Right atrium auricular region (tissue), 2 donors: Measurements from ENCODE around the gene MAPKAPK3. TPM values are rescaled to one million over a fixed set of nuclear protein-coding genes. Genes with fewer than 3 reads are reported as not detected.

ENCODE experiments used
- DNase-seq: peaks from one replicate; pipeline ENCODE4 v3.0.0-alpha.2; 2019; ENCODE audit warnings: low spot score
- H3K27ac ChIP-seq, 2 donors: fragments of 200-600 bp; sonication (generic); 1 replicate in 1 of 2; 2 replicates in 1 of 2; pipeline ENCODE4 v1.5.1; 2016 to 2019
- H3K27me3 ChIP-seq, 2 donors: fragments of 200-600 bp; sonication (generic); one replicate each; pipeline versions ENCODE4 v1.5.1 to v1.6.0; 2017 to 2019
- H3K36me3 ChIP-seq: fragments of 200-600 bp; sonication (generic); one replicate; pipeline ENCODE4 v1.5.1; 2016
- H3K4me1 ChIP-seq, 2 donors: fragments of 200-600 bp; sonication (generic); one replicate each; pipeline versions ENCODE4 v1.5.1 to v1.6.0; 2017 to 2019
- H3K4me3 ChIP-seq, 2 donors: fragments of 200-600 bp; sonication (generic); 1 replicate in 1 of 2; 2 replicates in 1 of 2; pipeline ENCODE4 v1.5.1; 2017 to 2019; ENCODE audit warnings: mild to moderate bottlenecking in 1 of 2, moderate library complexity in 1 of 2
- H3K9me3 ChIP-seq, 2 donors: fragments of 200-600 bp; sonication (generic); one replicate each; pipeline ENCODE4 v1.5.1; 2019
- CTCF ChIP-seq, 2 donors: fragments of 200-600 bp; sonication (generic); IDR thresholded peaks; one replicate each; pipeline ENCODE4 v1.5.1; 2019; ENCODE audit warnings: antibody characterized with exemption in 2 of 2
- total RNA-seq, 2 donors: library from RNA; depleted of rRNA; stranded (reverse); fragments of >200 nt; gene quantifications; one replicate each; pipeline ENCODE4 v1.1.0, GENCODE V29; 2016

Gene MAPKAPK3
- total RNA-seq, 2 donors from 2014 or later, result 148 to 187 TPM

GRCh38 chr3:50604110-50604621 lies 12.8 kb upstream of the MAPKAPK3 start:
- H3K4me1 ChIP-seq, result peaks cover 0 to 87% of the 10 kb centered on the region in 2 donors
- no peaks in the 10 kb centered on the region for H3K27me3 ChIP-seq
- peak overlapping the region; percentile 70 to 94 for H3K27ac ChIP-seq
- no peak for TF ChIP-seq CTCF (IDR thresholded peaks at IDR 0.05)
- peaks cover 20% of the 10 kb centered on the region for H3K36me3 ChIP-seq
- DNase-seq, result no peak
- H3K4me3 ChIP-seq, result no peak overlapping the region
- no peaks in the 10 kb centered on the region for H3K9me3 ChIP-seq

GRCh38 chr3:50604628-50605588 lies 12.0 kb upstream of the MAPKAPK3 start:
- Histone ChIP-seq H3K4me3 (no peak overlapping the region), H3K27ac (peak overlapping the region; percentile 70 to 94), H3K4me1 (peaks cover 0 to 84% of the 10 kb centered on the region in 2 donors), H3K36me3 (peaks cover 20% of the 10 kb centered on the region), H3K9me3 (no peaks in the 10 kb centered on the region), H3K27me3 (no peaks in the 10 kb centered on the region)
- DNase-seq, result no peak
- TF ChIP-seq CTCF (IDR thresholded peaks at IDR 0.05), result no peak

GRCh38 chr3:50605901-50606326 lies 11.0 kb upstream of the MAPKAPK3 start:
- no peak for DNase-seq
- peaks cover 20% of the 10 kb centered on the region for H3K36me3 ChIP-seq
- peaks cover 0 to 84% of the 10 kb centered on the region in 2 donors for H3K4me1 ChIP-seq
- no peaks in the 10 kb centered on the region for H3K27me3 ChIP-seq
- TF ChIP-seq CTCF (IDR thresholded peaks at IDR 0.05), result no peak
- no peaks in the 10 kb centered on the region for H3K9me3 ChIP-seq
- H3K27ac ChIP-seq, result peak overlapping the region; percentile 70 to 94
- H3K4me3 ChIP-seq, result no peak overlapping the region

- Histone ChIP-seq H3K27me3 (no peaks in the 10 kb centered on the region), H3K27ac (peak overlapping the region; percentile 70 to 94), H3K36me3 (peaks cover 20% of the 10 kb centered on the region), H3K4me1 (peaks cover 0 to 82% of the 10 kb centered on the region in 2 donors), H3K4me3 (no peak overlapping the region), H3K9me3 (no peaks in the 10 kb centered on the region)
- DNase-seq, result no peak
- no peak for TF ChIP-seq CTCF (IDR thresholded peaks at IDR 0.05)
Measured at GRCh38 chr3:50606596-50606995, 10.4 kb upstream of the MAPKAPK3 start.

- H3K27ac ChIP-seq, result peak overlapping the region in 1 of 2 donors; percentile 94
- H3K27me3 ChIP-seq, result no peaks in the 10 kb centered on the region
- peaks cover 20% of the 10 kb centered on the region for H3K36me3 ChIP-seq
- no peaks in the 10 kb centered on the region for H3K9me3 ChIP-seq
- no peak overlapping the region for H3K4me3 ChIP-seq
- peaks cover 0 to 77% of the 10 kb centered on the region in 2 donors for H3K4me1 ChIP-seq
- TF ChIP-seq CTCF (IDR thresholded peaks at IDR 0.05), result no peak
- DNase-seq, result no peak
Measured at GRCh38 chr3:50607271-50608091, 9.5 kb upstream of the MAPKAPK3 start.
